H1 (cell line): Measurements from ENCODE around the gene LCE3B. TPM values are rescaled to one million over a fixed set of nuclear protein-coding genes. Genes with fewer than 3 reads are reported as not detected.

Experiments used
- CTCF ChIA-PET: fragments of 300-600 bp; sonication (Branson Sonifier 250); formaldehyde crosslinking; loops from one replicate; lab custom pipeline; 2021; ENCODE audit not compliant: partially characterized antibody; lab: Charles Lee
- POLR2A ChIA-PET: fragments of 300-600 bp; sonication (Branson Sonifier 250); formaldehyde crosslinking; loops from one replicate; lab custom pipeline; 2021; ENCODE audit warnings: inconsistent platforms; ENCODE audit not compliant: partially characterized antibody; lab: Charles Lee
- DNase-seq, 2 experiments: peaks; one replicate each; pipeline versions ENCODE4 v3.0.0 to v3.0.0-alpha.2; 2010 to 2022; ENCODE audit warnings: low spot score in 2 of 2, low read depth in 1 of 2, mixed read lengths in 1 of 2
- FAIRE-seq: peaks from 2 replicates; lab custom pipeline; 2011; peaks lifted over from hg19 to GRCh38; lab: Jason Lieb, UNC
- H2AFZ ChIP-seq: 2 replicates; pipeline ENCODE4 v1.8.1; 2012; ENCODE audit warnings: low read length, inconsistent platforms
- H2AK5ac ChIP-seq: 2 replicates; pipeline ENCODE4 v1.6.1; 2013; ENCODE audit warnings: low read depth, low read length
- H2BK120ac ChIP-seq: replicated peaks from 2 replicates; pipeline ENCODE3; 2013; ENCODE audit warnings: low read depth, low read length, inconsistent platforms
- H2BK12ac ChIP-seq: 2 replicates; pipeline ENCODE4 v1.6.1; 2013; ENCODE audit warnings: low read depth, low read length
- H2BK15ac ChIP-seq: 2 replicates; pipeline ENCODE4 v1.6.1; 2013; ENCODE audit warnings: low read length
- H2BK20ac ChIP-seq: 2 replicates; pipeline ENCODE4 v1.6.1; 2013; ENCODE audit warnings: low read length
- H2BK5ac ChIP-seq: 2 replicates; pipeline ENCODE4 v1.6.1; 2013; ENCODE audit warnings: low read depth, low read length
- H3K14ac ChIP-seq: 2 replicates; pipeline ENCODE4 v1.6.1; 2013; ENCODE audit warnings: inconsistent platforms; ENCODE audit not compliant: insufficient read length
- H3K18ac ChIP-seq: 2 replicates; pipeline ENCODE4 v1.6.1; 2013; ENCODE audit warnings: low read length; ENCODE audit errors: extremely low read depth
- H3K23ac ChIP-seq: 2 replicates; pipeline ENCODE4 v1.6.1; 2013; ENCODE audit warnings: inconsistent platforms; ENCODE audit not compliant: insufficient read length
- H3K23me2 ChIP-seq: 2 replicates; pipeline ENCODE4 v1.6.1; 2013; ENCODE audit warnings: low read depth, low read length
- H3K27ac ChIP-seq: 2 replicates; pipeline ENCODE4 v1.6.1; 2011; ENCODE audit warnings: low read depth, low read length, inconsistent platforms
- H3K27me3 ChIP-seq, 4 experiments: replicated peaks in 1 of 4; 1 replicate in 1 of 4; 2 replicates in 3 of 4; pipeline versions ENCODE4 v1.6.1 to v1.8.1; 2011 to 2013; ENCODE audit warnings: low read length in 3 of 4, mild to moderate bottlenecking in 3 of 4, inconsistent platforms in 2 of 4, mixed read lengths in 2 of 4, moderate library complexity in 1 of 4; ENCODE audit not compliant: control insufficient read depth in 3 of 4, insufficient read depth in 3 of 4; ENCODE audit errors: extremely low read depth in 1 of 4
- H3K36me3 ChIP-seq, 4 experiments: 2 replicates each; pipeline versions ENCODE4 v1.6.1 to v1.8.1; 2011 to 2013; ENCODE audit warnings: mild to moderate bottlenecking in 4 of 4, low read length in 3 of 4, moderate library complexity in 2 of 4, control low read depth in 1 of 4, inconsistent platforms in 1 of 4; ENCODE audit not compliant: insufficient read depth in 4 of 4, control insufficient read depth in 2 of 4
- H3K4ac ChIP-seq: replicated peaks from 2 replicates; pipeline ENCODE3; 2013; ENCODE audit warnings: low read length, low read depth, mixed read lengths, inconsistent platforms; ENCODE audit not compliant: insufficient read length
- H3K4me1 ChIP-seq, 4 experiments: replicated peaks in 1 of 4; 1 replicate in 1 of 4; 2 replicates in 3 of 4; pipeline versions ENCODE4 v1.6.1 to v1.8.1; 2011 to 2013; ENCODE audit warnings: low read length in 3 of 4, inconsistent platforms in 2 of 4, mixed read lengths in 1 of 4; ENCODE audit not compliant: insufficient read depth in 4 of 4, control insufficient read depth in 3 of 4
- H3K4me2 ChIP-seq, 2 experiments: 2 replicates each; pipeline versions ENCODE4 v1.6.1 to v1.8.1; 2011 to 2013; ENCODE audit warnings: low read depth in 2 of 2, low read length in 2 of 2, control low read depth in 1 of 2, inconsistent platforms in 1 of 2, mild to moderate bottlenecking in 1 of 2; ENCODE audit not compliant: insufficient read depth in 1 of 2
- H3K4me3 ChIP-seq, 4 experiments: fragments of 200-600, 300-600 bp in 1 of 4; sonication (generic), shearing (Covaris generic), sonication (Bioruptor Twin) in 1 of 4; 2 replicates each; pipeline versions ENCODE4 v1.5.1 to v1.8.1; 2011 to 2016; ENCODE audit warnings: low read length in 4 of 4, low read depth in 3 of 4, control low read depth in 2 of 4, inconsistent platforms in 2 of 4, mild to moderate bottlenecking in 2 of 4, mixed read lengths in 1 of 4, moderate library complexity in 1 of 4; ENCODE audit not compliant: insufficient read depth in 2 of 4; ENCODE audit errors: extremely low read depth in 1 of 4
- H3K56ac ChIP-seq: replicated peaks from 2 replicates; pipeline ENCODE3; 2013; ENCODE audit warnings: low read depth, mild to moderate bottlenecking, mixed read lengths, low read length, inconsistent platforms; ENCODE audit not compliant: insufficient read length
- H3K79me1 ChIP-seq: 2 replicates; pipeline ENCODE4 v1.6.1; 2013; ENCODE audit warnings: low read depth, low read length, control low read depth
- H3K79me2 ChIP-seq, 2 experiments: 2 replicates each; pipeline versions ENCODE4 v1.6.1 to v1.8.1; 2012 to 2013; ENCODE audit warnings: low read length in 2 of 2, mild to moderate bottlenecking in 2 of 2, inconsistent platforms in 1 of 2; ENCODE audit not compliant: insufficient read depth in 2 of 2, control insufficient read depth in 1 of 2
- H3K9ac ChIP-seq, 4 experiments: replicated peaks in 1 of 4; 1 replicate in 1 of 4; 2 replicates in 3 of 4; pipeline versions ENCODE4 v1.6.1 to v1.8.1; 2011 to 2013; ENCODE audit warnings: low read depth in 3 of 4, low read length in 3 of 4, control low read depth in 2 of 4, mild to moderate bottlenecking in 2 of 4, moderate library complexity in 2 of 4, inconsistent platforms in 1 of 4; ENCODE audit errors: extremely low read depth in 1 of 4
- H3K9me3 ChIP-seq, 2 experiments: 2 replicates each; pipeline versions ENCODE4 v1.6.1 to v1.8.1; 2012 to 2013; ENCODE audit warnings: mild to moderate bottlenecking in 2 of 2, moderate library complexity in 2 of 2, control low read depth in 1 of 2, inconsistent platforms in 1 of 2, low read depth in 1 of 2, low read length in 1 of 2, mixed read lengths in 1 of 2; ENCODE audit not compliant: insufficient read depth in 2 of 2
- H4K20me1 ChIP-seq, 2 experiments: replicated peaks in 1 of 2; 2 replicates each; pipeline versions ENCODE3 to v1.8.1; 2011 to 2013; ENCODE audit warnings: inconsistent platforms in 2 of 2, low read length in 2 of 2, mild to moderate bottlenecking in 1 of 2; ENCODE audit not compliant: insufficient read depth in 2 of 2, control insufficient read depth in 1 of 2
- H4K5ac ChIP-seq: 2 replicates; pipeline ENCODE4 v1.6.1; 2013; ENCODE audit warnings: low read length, low read depth, mixed read lengths, inconsistent platforms; ENCODE audit not compliant: insufficient read length
- H4K8ac ChIP-seq: 2 replicates; pipeline ENCODE4 v1.8.0; 2013; ENCODE audit warnings: mild to moderate bottlenecking, moderate library complexity, low read length, inconsistent platforms; ENCODE audit not compliant: insufficient read depth; ENCODE audit errors: extremely low read depth
- H4K91ac ChIP-seq: replicated peaks from 2 replicates; pipeline ENCODE3; 2013; ENCODE audit warnings: low read length, mixed read lengths, inconsistent platforms; ENCODE audit not compliant: insufficient read length
- CREB1 ChIP-seq: IDR thresholded peaks from 2 replicates; pipeline ENCODE4 v1.6.1; 2012; ENCODE audit warnings: inconsistent platforms
- POLR2AphosphoS5 ChIP-seq: IDR thresholded peaks from 2 replicates; pipeline ENCODE4 v1.6.1; 2011; ENCODE audit warnings: low read depth, low read length
- RAD21 ChIP-seq, 2 experiments: IDR thresholded peaks in 1 of 2; conservative IDR thresholded peaks in 1 of 2; 2 replicates each; pipeline ENCODE4 v1.6.1; 2011; ENCODE audit warnings: low read depth in 2 of 2, low read length in 2 of 2, improper control_type of control experiment in 1 of 2, inconsistent platforms in 1 of 2, mild to moderate bottlenecking in 1 of 2, moderate library complexity in 1 of 2
- WGBS, 2 experiments: shearing (Covaris generic) in 1 of 2; methylation state at CpG; one replicate each; pipeline versions ENCODE4 v1.1.6 to v1.1.7; 2013 to 2015; ENCODE audit warnings: low lambda C conversion rate in 2 of 2, mixed read lengths in 2 of 2, inconsistent platforms in 1 of 2, low coverage in 1 of 2, missing lambda C conversion rate in 1 of 2; ENCODE audit not compliant: insufficient replicate concordance in 2 of 2, insufficient coverage in 1 of 2, insufficient read length in 1 of 2; ENCODE audit errors: extremely low coverage in 1 of 2, missing lambda C conversion rate in 1 of 2; 5-methylcytosine and 5-hydroxymethylcytosine counted together
- polyA plus RNA-seq, 7 experiments: library from polyadenylated mRNA; depleted of rRNA in 3 of 7; stranded (reverse) in 5 of 7; unstranded in 2 of 7; fragments of >200 nt in 5 of 7; fragments of 200-250 nt in 2 of 7; gene quantifications; 1 replicate in 5 of 7; 2 replicates in 1 of 7; 4 replicates in 1 of 7; pipeline versions ENCODE4 v1.2.1 to v1.2.3, GENCODE V29; 2011 to 2013; ENCODE audit warnings: missing spikeins in 2 of 7, mixed read lengths in 2 of 7
- total RNA-seq: library from RNA; stranded (reverse); fragmentation: NEBNext Ultra II Directional; extraction: Animal tissue kit (Norgen Biotek cat#: 25700); gene quantifications from 2 replicates; pipeline ENCODE4 v1.2.1, GENCODE V29; 2021
- TF ChIP-seq, protein P1 (sequence below), 3 experiments: IDR thresholded peaks; 1 replicate in 2 of 3; 2 replicates in 1 of 3; pipeline versions ENCODE4 v1.5.1 to v1.6.1; 2011; ENCODE audit warnings: low read length in 3 of 3, mild to moderate bottlenecking in 3 of 3, inconsistent platforms in 2 of 3, low read depth in 1 of 3, moderate library complexity in 1 of 3; ENCODE audit not compliant: insufficient read depth in 1 of 3; ENCODE audit errors: control extremely low read depth in 1 of 3

Gene LCE3B
- total and polyA plus RNA-seq, 2 of the 8 experiments (the other 6 are each of a cell fraction or from before 2014, with no cell fraction given): not detected

DNA sequence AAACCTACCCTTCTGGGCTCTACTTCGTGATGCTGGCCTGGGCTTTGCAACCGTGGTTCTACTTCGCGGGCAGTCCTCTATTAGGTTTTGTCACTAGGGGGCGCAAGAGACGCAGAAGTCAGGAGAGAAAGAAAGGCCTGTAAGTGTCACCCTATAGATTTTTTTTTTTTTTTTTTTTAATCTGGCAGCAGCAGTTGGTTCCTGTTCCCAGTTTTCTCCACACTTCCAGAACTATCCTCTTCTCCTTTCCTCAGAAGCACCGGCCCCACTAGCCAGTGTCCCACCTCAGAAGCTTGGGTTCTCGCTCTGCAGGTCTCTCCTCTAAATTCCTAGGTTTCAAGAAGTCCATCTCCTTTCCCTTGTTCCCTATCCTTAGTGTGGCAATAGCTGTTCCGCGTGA lies 40.5 kb downstream of the LCE3B start:
- TF ChIP-seq RAD21 (IDR thresholded peaks at IDR 0.05 in 1 of 2, conservative IDR thresholded peaks at IDR 0.05 in 1 of 2; ENCODE audit: low read depth in 2 of 2, low read length in 2 of 2): peak; percentile 69 to 70
- TF ChIP-seq, protein P1, sequence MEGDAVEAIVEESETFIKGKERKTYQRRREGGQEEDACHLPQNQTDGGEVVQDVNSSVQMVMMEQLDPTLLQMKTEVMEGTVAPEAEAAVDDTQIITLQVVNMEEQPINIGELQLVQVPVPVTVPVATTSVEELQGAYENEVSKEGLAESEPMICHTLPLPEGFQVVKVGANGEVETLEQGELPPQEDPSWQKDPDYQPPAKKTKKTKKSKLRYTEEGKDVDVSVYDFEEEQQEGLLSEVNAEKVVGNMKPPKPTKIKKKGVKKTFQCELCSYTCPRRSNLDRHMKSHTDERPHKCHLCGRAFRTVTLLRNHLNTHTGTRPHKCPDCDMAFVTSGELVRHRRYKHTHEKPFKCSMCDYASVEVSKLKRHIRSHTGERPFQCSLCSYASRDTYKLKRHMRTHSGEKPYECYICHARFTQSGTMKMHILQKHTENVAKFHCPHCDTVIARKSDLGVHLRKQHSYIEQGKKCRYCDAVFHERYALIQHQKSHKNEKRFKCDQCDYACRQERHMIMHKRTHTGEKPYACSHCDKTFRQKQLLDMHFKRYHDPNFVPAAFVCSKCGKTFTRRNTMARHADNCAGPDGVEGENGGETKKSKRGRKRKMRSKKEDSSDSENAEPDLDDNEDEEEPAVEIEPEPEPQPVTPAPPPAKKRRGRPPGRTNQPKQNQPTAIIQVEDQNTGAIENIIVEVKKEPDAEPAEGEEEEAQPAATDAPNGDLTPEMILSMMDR (IDR thresholded peaks at IDR 0.05; ENCODE audit: control extremely low read depth in 1 of 3, insufficient read depth in 1 of 3, low read depth in 1 of 3, low read length in 3 of 3): peak; percentile 37 to 57 (median 53)
- TF ChIP-seq POLR2AphosphoS5: no peak
- no peak for TF ChIP-seq CREB1
- Histone ChIP-seq H3K27me3 (no peaks in the 10 kb centered on the region), H4K5ac (no peak overlapping the region), H3K36me3 (no peaks in the 10 kb centered on the region), H3K9ac (no peak overlapping the region), H4K91ac (no peak overlapping the region), H3K9me3 (peaks cover 56 to 65% of the 10 kb centered on the region in 2 experiments), H2AK5ac (no peak overlapping the region), H3K79me2 (no peaks in the 10 kb centered on the region), H3K27ac (no peak overlapping the region), H3K79me1 (no peaks in the 10 kb centered on the region), H3K4me2 (no peak overlapping the region), H3K23me2 (no peaks in the 10 kb centered on the region), H3K14ac (no peak overlapping the region), H3K56ac (no peak overlapping the region), H2BK5ac (no peak overlapping the region), H2AFZ (no peak overlapping the region), H2BK120ac (no peak overlapping the region), H2BK20ac (no peak overlapping the region), H2BK12ac (no peak overlapping the region), H3K4me3 (no peak overlapping the region), H3K18ac (no peak overlapping the region), H3K4me1 (no peaks in the 10 kb centered on the region), H3K23ac (no peak overlapping the region), H4K20me1 (no peaks in the 10 kb centered on the region), H2BK15ac (no peak overlapping the region), H3K4ac (no peak overlapping the region), H4K8ac (no peak overlapping the region)
- peak in 1 of 2 experiments; percentile 67 for DNase-seq
- WGBS, 2 experiments: 43% methylated on average over 10 of the region's 10 CpGs; no CpG with 5 or more reads in 1 of the 2 experiments
- no peak for FAIRE-seq
- CTCF ChIA-PET: interaction anchor here (0.6 to 1.7 kb wide), 8 partner anchors 9 to 570 kb away, joined by 3 to 9 read pairs (median 4); partner anchors contain the start of gene LCE2D
- POLR2A ChIA-PET: no interaction called here
